Left cardiac atrium (tissue), 4 donors: ENCODE measurements around the gene HSF5. TPM values are rescaled to one million over a fixed set of nuclear protein-coding genes. Genes with fewer than 3 reads are reported as not detected.
"Not testable (repeated sequence)": the region's sequence is repeated elsewhere in the genome, so short reads cannot be mapped to it uniquely, and the experiment has no call there.

Experiments
- ATAC-seq, 2 donors: fragments of 200-7000 bp; cut with Tn5 transposase; one replicate each; pipeline ENCODE4 v1.9.1; 2020; ENCODE audit warnings: mild to moderate bottlenecking in 2 of 2, moderate library complexity in 2 of 2
- DNase-seq: peaks from one replicate; pipeline ENCODE4 v3.0.0-alpha.2; 2020
- intact Hi-C, 2 donors: fragments of 100-400 bp; cut with DNase I; formaldehyde crosslinking; loops; one replicate each; pipeline versions ENCODE4 v1.14.1 to v1.15.1; 2022 to 2023
- total RNA-seq, 2 donors: library from RNA; stranded (reverse); fragmentation: NEBNext Ultra II Directional; extraction: Animal tissue kit (Norgen Biotek cat#: 25700); gene quantifications; one replicate each; pipeline ENCODE4 v1.2.1, GENCODE V29; 2021
- donor health status: DM: no; HTN: yes; CAD: no.
- donor health status: DM: no; HTN: yes; CAD: no; lungs with severe emphysema.
- donor health status: DM: yes; HTN: yes; CAD: no.
- donor health status: Dilated cardiomyopathy.

HSF5 gene
- total RNA-seq, 2 donors from 2014 or later = 0.06 to 0.10 TPM

- DNase-seq = no peak
- intact Hi-C loops = loop anchor here (10.0 kb wide), 2 partner anchors 54 to 174 kb away; partner anchors contain the start of genes RAD51C (in 1 of the 2) and TEX14 (in 1 of the 2)
- ATAC-seq = no peak
Observed at GRCh38 chr17:58520843-58521430, 32.7 kb upstream of the HSF5 start.

- intact Hi-C loops = loop anchor here (2.0 to 10.0 kb wide), 3 partner anchors 114 to 487 kb away; partner anchors contain the start of genes RAD51C (in 1 of the 2) and TEX14 (in 1 of the 2)
- peak; percentile 90 to 92 for ATAC-seq
- peak; percentile 100 for DNase-seq
Observed at GRCh38 chr17:58517928-58518609, 29.9 kb upstream of the HSF5 start.

GRCh38 chr17:58517378-58517927, 29.2 kb upstream of the HSF5 start:
- ATAC-seq (no peak), DNase-seq (no peak)
- intact Hi-C loops = loop anchor here (5.0 to 10.0 kb wide), 2 partner anchors 115 to 177 kb away; partner anchors contain the start of genes RAD51C (in 1 of the 2) and TEX14 (in 1 of the 2)

- DNase-seq (no peak), ATAC-seq (no peak)
- intact Hi-C loops = loop anchor here (5.0 to 10.0 kb wide), 2 partner anchors 115 to 178 kb away; partner anchors contain the start of genes RAD51C (in 1 of the 2) and TEX14 (in 1 of the 2)
Observed at GRCh38 chr17:58516644-58517377, 28.6 kb upstream of the HSF5 start.

GRCh38 chr17:58515286-58515685, 27.1 kb upstream of the HSF5 start:
- ATAC-seq = no peak
- intact Hi-C loops = loop anchor here (5.0 to 10.0 kb wide), 2 partner anchors 117 to 180 kb away; partner anchors contain the start of genes RAD51C (in 1 of the 2) and TEX14 (in 1 of the 2)
- no peak for DNase-seq

- ATAC-seq = no peak
- DNase-seq = no peak
- intact Hi-C loops = loop anchor here (5.0 to 10.0 kb wide), 2 partner anchors 118 to 180 kb away; partner anchors contain the start of genes RAD51C (in 1 of the 2) and TEX14 (in 1 of the 2)
Observed at GRCh38 chr17:58514770-58515157, 26.6 kb upstream of the HSF5 start.

GRCh38 chr17:58513965-58514769, 26.0 kb upstream of the HSF5 start, which contains the start of gene MTMR4:
Gene MTMR4, minus strand, starts transcription at chr17:58514638. Its CDS starts 231 bp downstream, at chr17:58514407.
- DNase-seq (peak; percentile 84), ATAC-seq (peak; percentile 51 to 52)
- intact Hi-C loops = loop anchor here in 1 of 2 donors (10.0 kb wide), 1 partner anchor 181 kb away; the partner anchor contains the start of genes RAD51C and TEX14

- intact Hi-C loops = loop anchor here in 1 of 2 donors (10.0 kb wide), 1 partner anchor 181 kb away; the partner anchor contains the start of genes RAD51C and TEX14
Observed at GRCh38 chr17:58513267-58513964, 25.2 kb upstream of the HSF5 start.

GRCh38 chr17:58510075-58510474, 21.9 kb upstream of the HSF5 start:
- DNase-seq = no peak
- ATAC-seq = no peak
- intact Hi-C loops = loop anchor here in 1 of 2 donors (10.0 kb wide), 1 partner anchor 185 kb away; the partner anchor contains the start of genes RAD51C and TEX14

More at GRCh38 chr17:58513267-58513964, 25.2 kb upstream of the HSF5 start:
- ATAC-seq = no peak
- no peak for DNase-seq

- no peak for ATAC-seq
- intact Hi-C loops = no loop called here
- no peak for DNase-seq
Observed at GRCh38 chr17:58508341-58509067, 20.3 kb upstream of the HSF5 start.

GRCh38 chr17:58507123-58507634, 19.0 kb upstream of the HSF5 start:
- intact Hi-C loops = no loop called here
- ATAC-seq = peak in 1 of 2 donors; percentile 21

GRCh38 chr17:58506354-58507080, 18.3 kb upstream of the HSF5 start:
- no peak for ATAC-seq
- no peak for DNase-seq
- intact Hi-C loops = no loop called here

More at GRCh38 chr17:58507123-58507634, 19.0 kb upstream of the HSF5 start:
- no peak for DNase-seq

- no peak for DNase-seq
Observed at GRCh38 chr17:58504826-58505351, 16.7 kb upstream of the HSF5 start.

GRCh38 chr17:58503866-58504265, 15.7 kb upstream of the HSF5 start:
- DNase-seq (no peak), ATAC-seq (no peak)
- intact Hi-C loops = no loop called here

More at GRCh38 chr17:58504826-58505351, 16.7 kb upstream of the HSF5 start:
- intact Hi-C loops = no loop called here
- ATAC-seq = no peak

GRCh38 chr17:58503134-58503533, 14.9 kb upstream of the HSF5 start:
- DNase-seq, intact Hi-C loops, ATAC-seq: not testable (repeated sequence)
